Tibial artery (tissue), 4 donors: ENCODE data around the gene STARD5.
"Not testable (repeated sequence)": the region's sequence is repeated elsewhere in the genome, so short reads cannot be mapped to it uniquely, and the experiment has no call there.

ENCODE experiments used
- DNase-seq, 2 donors: peaks; one replicate each; pipeline ENCODE4 v3.0.0-alpha.2; 2019
- H3K27ac ChIP-seq, 2 donors: fragments of 200-600 bp; sonication (generic) in 1 of 2; 1 replicate in 1 of 2; 2 replicates in 1 of 2; pipeline ENCODE4 v1.5.1; 2018 to 2019; ENCODE audit warnings: mild to moderate bottlenecking in 1 of 2
- H3K27me3 ChIP-seq, 2 donors: fragments of 200-600 bp; sonication (generic) in 1 of 2; one replicate each; pipeline versions ENCODE4 v1.5.1 to v1.6.0; 2016 to 2019
- H3K36me3 ChIP-seq, 3 donors: fragments of 200-600 bp; sonication (generic) in 2 of 3; one replicate each; pipeline ENCODE4 v1.5.1; 2016 to 2019; ENCODE audit warnings: mild to moderate bottlenecking in 2 of 3
- H3K4me1 ChIP-seq, 4 donors: fragments of 200-600 bp; sonication (generic) in 2 of 4; 1 replicate in 3 of 4; 2 replicates in 1 of 4; pipeline ENCODE4 v1.5.1; 2016 to 2019
- H3K4me3 ChIP-seq, 2 donors: fragments of 200-600 bp; sonication (generic) in 1 of 2; 1 replicate in 1 of 2; 2 replicates in 1 of 2; pipeline ENCODE4 v1.5.1; 2018 to 2019; ENCODE audit warnings: mild to moderate bottlenecking in 2 of 2
- H3K9me3 ChIP-seq, 3 donors: fragments of 200-600 bp; sonication (generic) in 1 of 3; one replicate each; pipeline ENCODE4 v1.5.1; 2016 to 2019
- CTCF ChIP-seq, 2 experiments: fragments of 200-600 bp in 1 of 2; fragments of 450-650 bp in 1 of 2; IDR thresholded peaks; one replicate each; pipeline ENCODE4 v1.5.1; 2017 to 2019; ENCODE audit warnings: antibody characterized with exemption in 2 of 2, mild to moderate bottlenecking in 1 of 2, moderate library complexity in 1 of 2
- intact Hi-C: fragments of 100-400 bp; cut with DNase I; formaldehyde crosslinking; loops from one replicate; pipeline ENCODE4 v1.15.0; 2023; ENCODE audit warnings: low total_unique reads

STARD5 gene

GRCh38 chr15:81333363-81333762 lies 9.4 kb upstream of the STARD5 start:
- intact Hi-C loops, result no loop called here

GRCh38 chr15:81332326-81332725 lies 8.4 kb upstream of the STARD5 start:
- Histone ChIP-seq H3K9me3 (no peaks in the 10 kb centered on the region), H3K4me3 (no peak overlapping the region), H3K27me3 (no peaks in the 10 kb centered on the region), H3K36me3 (no peaks in the 10 kb centered on the region), H3K4me1 (peaks cover 0 to 7% (median 4%) of the 10 kb centered on the region in 4 donors), H3K27ac (no peak overlapping the region)
- no peak for TF ChIP-seq CTCF (IDR thresholded peaks at IDR 0.05)
- intact Hi-C loops, result no loop called here
- no peak for DNase-seq

More at GRCh38 chr15:81333363-81333762, 9.4 kb upstream of the STARD5 start:
- H3K27ac ChIP-seq, result no peak overlapping the region
- no peak overlapping the region for H3K4me3 ChIP-seq
- no peaks in the 10 kb centered on the region for H3K27me3 ChIP-seq
- H3K4me1 ChIP-seq, result peaks cover 0 to 17% (median 14%) of the 10 kb centered on the region in 4 donors
- H3K36me3 ChIP-seq, result no peaks in the 10 kb centered on the region
- DNase-seq, result no peak
- TF ChIP-seq CTCF (IDR thresholded peaks at IDR 0.05), result no peak
- H3K9me3 ChIP-seq, result no peaks in the 10 kb centered on the region

GRCh38 chr15:81331600-81331999 lies 7.7 kb upstream of the STARD5 start:
- H3K27ac ChIP-seq, result no peak overlapping the region
- H3K36me3 ChIP-seq, result no peaks in the 10 kb centered on the region
- no peaks in the 10 kb centered on the region for H3K4me1 ChIP-seq
- H3K9me3 ChIP-seq, result no peaks in the 10 kb centered on the region
- TF ChIP-seq CTCF (IDR thresholded peaks at IDR 0.05), result no peak
- intact Hi-C loops, result no loop called here
- no peak for DNase-seq
- H3K4me3 ChIP-seq, result no peak overlapping the region
- H3K27me3 ChIP-seq, result no peaks in the 10 kb centered on the region

GRCh38 chr15:81331141-81331540 lies 7.2 kb upstream of the STARD5 start:
- H3K27me3 ChIP-seq, DNase-seq, H3K27ac ChIP-seq, H3K36me3 ChIP-seq, H3K4me1 ChIP-seq, H3K4me3 ChIP-seq, H3K9me3 ChIP-seq, intact Hi-C loops: not testable (repeated sequence)

- Histone ChIP-seq H3K27me3 (no peaks in the 10 kb centered on the region), H3K9me3 (no peaks in the 10 kb centered on the region), H3K4me1 (no peaks in the 10 kb centered on the region), H3K27ac (no peak overlapping the region), H3K4me3 (no peak overlapping the region), H3K36me3 (no peaks in the 10 kb centered on the region)
- DNase-seq, result no peak
- intact Hi-C loops, result no loop called here
- TF ChIP-seq CTCF (IDR thresholded peaks at IDR 0.05), result no peak
Observed at GRCh38 chr15:81330366-81331090, 6.6 kb upstream of the STARD5 start.

GRCh38 chr15:81329446-81329845 lies 5.5 kb upstream of the STARD5 start:
- no peak for DNase-seq
- Histone ChIP-seq H3K9me3 (no peaks in the 10 kb centered on the region), H3K36me3 (no peaks in the 10 kb centered on the region), H3K27me3 (no peaks in the 10 kb centered on the region), H3K27ac (no peak overlapping the region), H3K4me3 (no peak overlapping the region), H3K4me1 (peaks cover 0 to 4% (median 2%) of the 10 kb centered on the region in 4 donors)
- TF ChIP-seq CTCF (IDR thresholded peaks at IDR 0.05), result no peak
- intact Hi-C loops, result no loop called here
